K562 (cell line): ENCODE measurements around the gene GFAP. TPM values are rescaled to one million over a fixed set of nuclear protein-coding genes. Genes with fewer than 3 reads are reported as not detected.

Experiments
- OTX1 ChIP-seq: fragments of 450-650 bp; formaldehyde crosslinking; IDR thresholded peaks from 2 replicates; pipeline ENCODE4 v1.4.0; 2022; ENCODE audit warnings: mild to moderate bottlenecking
- PBX2 ChIP-seq, 2 experiments: IDR thresholded peaks in 1 of 2; conservative IDR thresholded peaks in 1 of 2; 2 replicates each; pipeline ENCODE4 v1.6.1; 2016; ENCODE audit warnings: low read depth in 2 of 2, mild to moderate bottlenecking in 1 of 2, missing compliant biosample characterization in 1 of 2, missing genetic modification characterization in 1 of 2, moderate library complexity in 1 of 2
- POLR2AphosphoS2 ChIP-seq: IDR thresholded peaks from 2 replicates; pipeline ENCODE4 v1.6.1; 2012; ENCODE audit warnings: low read length, improper control_type of control experiment
- PRPF4 ChIP-seq: fragments of 200-400 bp; formaldehyde crosslinking; IDR thresholded peaks from one replicate; pipeline ENCODE4 v1.6.1; 2017; ENCODE audit warnings: low read length, low read depth, mild to moderate bottlenecking; ENCODE audit not compliant: insufficient read depth, poor library complexity, severe bottlenecking
- SMAD1 ChIP-seq: fragments of 150-350 bp; IDR thresholded peaks from 2 replicates; pipeline ENCODE4 v1.6.1; 2014; ENCODE audit warnings: low read length, low read depth; ENCODE audit not compliant: partially characterized antibody
- ZBTB5 ChIP-seq: fragments of 450-650 bp; IDR thresholded peaks from 2 replicates; pipeline ENCODE4 v1.6.1; 2017; ENCODE audit warnings: antibody characterized with exemption
- ZNF717 ChIP-seq: fragments of 250-450 bp; sonication (Bioruptor Pico); IDR thresholded peaks from 2 replicates; pipeline ENCODE4 v1.5.0; 2021
- polyA plus RNA-seq, 8 experiments: library from polyadenylated mRNA; depleted of rRNA in 4 of 8; stranded (reverse) in 5 of 8; unstranded in 3 of 8; fragments of >200 nt; fragmentation: Nextera tagmentation in 2 of 8; fragmentation: Illumina TruSeq in 1 of 8; extraction: Ambion mirVana in 2 of 8; extraction: Trizol in 1 of 8; gene quantifications; 2 replicates each; pipeline versions ENCODE4 v1.2.1 to v1.2.3, GENCODE V29; 2011 to 2014; ENCODE audit warnings: inconsistent platforms in 1 of 8, missing spikeins in 1 of 8
- total RNA-seq, 7 experiments: library from RNA; depleted of rRNA in 6 of 7; stranded (reverse); fragments of >200 nt in 6 of 7; fragmentation: Illumina TruSeq in 2 of 7; extraction: Trizol in 2 of 7; gene quantifications; 2 replicates each; pipeline versions ENCODE4 v1.2.1 to v1.2.3, GENCODE V29; 2011 to 2021; ENCODE audit warnings: low replicate concordance in 1 of 7

The GFAP gene
- total and polyA plus RNA-seq, 9 of the 15 experiments (the other 6 are each of a cell fraction or from before 2014, with no cell fraction given): 0.07 to 1.4 (median 0.60) TPM; not detected in 1

- TF ChIP-seq PBX2 (CRISPR knock-in tag; IDR thresholded peaks at IDR 0.05; ENCODE audit: low read depth) (no peak), PBX2 (tag; conservative IDR thresholded peaks at IDR 0.05; ENCODE audit: low read depth) (no peak), SMAD1 (no peak), ZNF717 (CRISPR knock-in tag) (no peak), OTX1 (CRISPR knock-in tag) (no peak), PRPF4 (no peak), ZBTB5 (no peak), POLR2AphosphoS2 (peak; percentile 55; the same call in 1 of the 2 replicates)
Measured at GRCh38 chr17:44926821-44927525, 11.7 kb upstream of the GFAP start (continued).
